ENCODE results near the gene BNIP2.
"Not testable (repeated sequence)": the region's sequence is repeated elsewhere in the genome, so short reads cannot be mapped to it uniquely, and the experiment has no call there.

BNIP2 gene, protein sequence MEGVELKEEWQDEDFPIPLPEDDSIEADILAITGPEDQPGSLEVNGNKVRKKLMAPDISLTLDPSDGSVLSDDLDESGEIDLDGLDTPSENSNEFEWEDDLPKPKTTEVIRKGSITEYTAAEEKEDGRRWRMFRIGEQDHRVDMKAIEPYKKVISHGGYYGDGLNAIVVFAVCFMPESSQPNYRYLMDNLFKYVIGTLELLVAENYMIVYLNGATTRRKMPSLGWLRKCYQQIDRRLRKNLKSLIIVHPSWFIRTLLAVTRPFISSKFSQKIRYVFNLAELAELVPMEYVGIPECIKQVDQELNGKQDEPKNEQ

DNA sequence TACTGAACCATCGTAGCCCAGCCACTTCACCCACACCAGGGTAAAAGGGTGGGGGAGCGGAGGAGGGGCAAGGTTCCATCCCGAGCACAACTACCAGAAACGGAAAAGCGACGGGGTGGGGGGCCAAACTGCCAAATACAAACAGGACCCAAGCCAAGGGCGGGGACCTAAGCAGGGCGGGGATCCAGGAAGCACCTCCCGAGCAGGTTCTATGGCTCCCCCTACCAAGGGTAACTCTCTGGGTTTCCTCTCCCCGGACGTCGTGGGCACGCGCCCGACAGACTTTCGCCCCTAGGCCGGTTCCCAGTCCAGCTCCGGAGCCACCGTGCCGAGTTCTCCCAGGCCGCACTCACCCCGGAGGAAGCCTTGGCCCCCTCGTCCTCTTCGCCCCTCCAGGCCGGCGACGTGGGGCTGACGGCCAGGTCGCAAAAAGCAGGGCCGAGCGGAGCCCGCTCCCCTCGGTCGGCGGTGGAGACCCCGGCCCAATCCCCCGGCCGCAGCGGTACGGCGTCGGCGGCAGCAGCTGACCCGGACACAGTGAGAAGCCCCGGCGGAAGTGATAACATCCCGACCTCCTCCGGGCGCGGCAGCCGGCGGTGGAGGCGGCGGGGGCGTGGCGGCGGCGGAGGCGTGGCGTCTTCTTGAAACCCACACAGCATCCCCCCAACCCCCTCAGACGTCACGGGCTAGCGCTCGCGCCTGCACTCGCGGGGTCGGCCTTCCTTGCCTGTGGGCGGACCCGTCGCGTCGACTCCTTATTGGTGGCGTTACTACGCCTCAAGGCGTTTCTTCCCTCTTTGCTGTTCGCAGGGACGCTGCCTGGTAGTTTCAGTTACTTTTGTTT lies at the start of gene BNIP2:
Gene BNIP2 (minus strand): TSS at position 539 of the 844 bp plus-strand sequence. CDS start 6,863 bp downstream, outside the sequence.
- peak; percentile 97 for DNase-seq (ENCODE audit: low read depth, low spot score)

DNA sequence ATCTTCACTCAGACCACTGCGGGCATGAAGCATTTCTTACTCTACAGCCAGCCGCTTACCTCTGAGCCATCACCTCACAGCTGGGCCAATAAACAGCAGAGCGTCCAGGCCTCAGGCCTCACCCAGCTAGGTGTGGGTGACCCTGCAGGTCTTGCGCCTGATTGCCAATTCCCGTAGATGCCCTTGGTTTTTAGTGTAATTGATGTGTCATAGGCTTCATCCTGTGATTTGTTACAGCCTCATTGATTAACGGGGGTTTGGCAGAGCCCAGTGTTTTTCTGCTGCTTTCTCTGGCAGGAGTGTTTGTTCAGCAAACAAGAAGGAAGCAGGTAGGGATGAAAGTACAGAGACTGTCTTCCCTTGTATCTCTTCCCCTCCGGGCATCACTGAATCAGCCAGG lies 49.6 kb upstream of the BNIP2 start:
- no peak for DNase-seq (ENCODE audit: low read depth, low spot score)

DNA sequence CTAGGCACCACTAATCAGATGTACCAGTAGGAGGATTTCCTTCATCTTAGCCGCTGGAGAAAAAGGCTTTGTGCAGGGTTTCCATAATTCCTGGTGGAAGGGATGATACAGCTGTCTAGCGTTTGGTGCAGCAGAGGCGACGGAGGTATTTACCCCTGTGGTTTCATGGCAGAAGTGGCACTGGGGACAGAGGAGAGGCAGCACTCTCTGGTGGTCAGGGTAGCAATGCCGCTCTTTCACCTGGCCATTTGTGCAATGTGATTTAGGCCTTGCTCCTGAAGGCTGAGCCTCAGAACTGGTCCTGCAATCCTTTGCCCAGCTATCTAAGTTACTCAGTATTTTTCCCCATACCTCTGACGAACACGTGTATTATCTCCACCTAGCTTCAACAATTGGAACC lies 47.1 kb upstream of the BNIP2 start:
- no peak for DNase-seq (ENCODE audit: low read depth, low spot score)

DNA sequence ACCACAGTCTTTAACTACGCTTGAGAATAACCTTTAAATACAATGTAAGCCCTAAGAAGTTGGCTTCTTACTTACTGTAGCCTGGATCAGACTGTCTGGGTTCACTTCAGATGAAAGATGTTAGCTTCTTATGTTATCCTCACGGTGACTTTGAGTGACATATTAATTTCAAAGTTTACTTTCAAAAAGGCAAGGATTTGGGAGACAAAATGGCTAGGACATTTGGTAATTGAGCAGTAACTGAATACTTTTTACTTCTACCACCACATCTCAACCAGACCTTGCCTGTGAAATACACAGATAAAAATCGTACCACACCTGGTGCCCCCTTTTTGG lies 36.0 kb upstream of the BNIP2 start:
- no peak for DNase-seq (ENCODE audit: low read depth, low spot score)

DNA sequence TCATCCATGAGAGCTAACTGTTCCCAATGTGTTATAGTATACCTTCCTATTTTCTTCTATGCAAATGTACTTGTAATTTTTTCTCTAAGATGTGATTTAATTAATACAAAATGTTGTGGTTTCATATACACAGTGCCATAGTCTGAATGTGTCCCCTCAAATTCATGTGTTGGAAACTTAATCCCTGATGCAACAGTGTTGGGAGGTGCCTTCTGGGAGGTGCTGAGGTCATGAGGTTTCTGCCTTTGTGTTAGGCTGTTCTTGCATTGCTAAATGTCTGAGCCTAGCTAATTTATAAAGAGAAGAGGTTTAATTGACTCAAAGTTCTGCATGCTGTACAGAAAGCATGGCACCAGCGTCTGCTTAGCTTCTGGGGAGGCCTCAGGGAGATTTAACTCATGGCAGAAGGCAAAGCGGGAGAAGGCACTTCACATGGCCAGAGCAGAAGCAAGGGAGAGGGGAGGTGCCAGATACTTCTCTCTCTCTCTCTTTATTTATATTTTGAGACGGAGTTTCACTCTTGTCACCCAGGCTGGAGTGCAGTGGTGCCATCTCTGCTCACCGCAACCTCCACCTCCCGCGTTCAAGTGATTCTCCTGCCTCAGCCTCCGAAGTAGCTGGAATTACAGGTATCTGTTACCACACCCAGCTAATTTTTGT lies 34.7 kb upstream of the BNIP2 start:
- no peak for DNase-seq (ENCODE audit: low read depth, low spot score)

DNA sequence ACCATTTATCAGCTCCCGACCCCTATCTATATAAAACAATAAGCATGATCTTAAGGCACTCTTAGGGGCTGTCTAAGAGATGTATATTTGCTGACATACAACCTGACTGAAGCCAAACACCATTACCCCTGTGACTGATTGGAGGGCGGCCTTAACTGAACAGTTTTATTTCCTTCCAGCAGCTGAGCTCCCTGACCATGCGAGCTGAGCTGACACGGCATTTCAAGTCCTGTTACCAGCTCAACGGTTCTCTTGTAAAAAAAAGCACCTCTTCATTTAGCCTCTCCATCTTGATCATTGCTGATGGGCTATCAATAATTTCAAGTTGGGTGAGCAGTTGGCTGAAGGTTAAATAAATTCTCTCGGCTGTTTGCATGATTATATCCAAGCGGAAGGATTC lies 33.4 kb upstream of the BNIP2 start:
- no peak for DNase-seq (ENCODE audit: low read depth, low spot score)

DNA sequence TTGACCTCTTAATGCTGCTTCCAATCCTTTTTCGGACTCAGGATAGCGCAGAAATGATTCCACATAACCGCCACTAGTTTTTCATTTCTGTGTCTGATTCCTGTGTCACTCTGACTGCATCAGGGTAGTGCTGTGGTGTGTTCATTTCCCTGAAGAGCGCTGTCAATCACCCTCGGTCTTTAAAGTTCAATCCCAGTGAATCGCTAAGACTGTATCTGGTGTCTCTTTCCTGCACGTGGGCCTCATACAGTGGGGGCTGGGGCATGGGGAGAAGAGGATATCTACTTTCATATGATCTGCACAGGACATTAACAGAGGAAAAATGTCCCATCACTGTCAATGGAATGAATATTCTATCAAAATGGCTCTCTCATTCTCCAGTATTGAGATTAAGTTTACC lies 32.9 kb upstream of the BNIP2 start:
- DNase-seq (ENCODE audit: low read depth, low spot score) = no peak

DNA sequence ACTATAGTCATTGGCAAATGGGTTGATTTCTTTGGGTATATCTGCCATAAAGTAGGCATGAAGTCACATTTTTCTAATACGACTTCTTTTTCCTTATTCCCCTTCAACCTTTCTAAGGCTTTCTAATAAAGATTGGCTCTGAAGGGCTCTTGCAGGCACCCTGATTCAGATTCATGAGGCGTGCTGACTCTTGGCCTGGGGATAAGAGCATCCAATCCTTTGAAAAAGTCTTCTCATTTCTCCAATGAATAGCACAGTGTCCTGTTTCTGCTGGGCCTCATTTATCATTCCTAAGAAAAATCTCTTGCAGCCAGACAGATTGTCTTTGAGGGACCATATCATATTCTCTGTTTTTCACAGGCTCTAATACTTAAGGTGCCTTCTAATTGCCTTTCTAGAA lies 32.3 kb upstream of the BNIP2 start:
- no peak for DNase-seq (ENCODE audit: low read depth, low spot score)

DNA sequence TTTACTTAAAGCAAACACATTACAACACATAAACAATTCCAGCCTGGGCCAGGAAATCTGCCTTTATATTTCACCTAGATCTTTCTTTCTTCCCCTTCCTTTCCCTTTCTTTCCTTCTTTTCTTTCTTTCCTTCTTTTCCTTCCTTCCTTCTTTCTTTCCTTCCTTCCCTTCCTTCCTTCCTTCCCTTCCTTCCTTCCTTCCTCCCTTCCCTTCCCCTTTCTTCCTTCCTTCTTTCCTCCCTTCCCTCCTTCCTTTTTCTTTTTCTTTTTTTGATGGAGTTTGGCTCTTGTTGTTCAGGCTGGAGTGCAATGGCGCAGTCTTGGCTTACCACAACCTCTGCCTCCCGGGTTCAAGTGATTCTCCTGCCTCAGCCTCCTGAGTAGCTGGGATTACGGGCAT lies 24.1 kb upstream of the BNIP2 start:
- no peak for DNase-seq (ENCODE audit: low read depth, low spot score)

DNA sequence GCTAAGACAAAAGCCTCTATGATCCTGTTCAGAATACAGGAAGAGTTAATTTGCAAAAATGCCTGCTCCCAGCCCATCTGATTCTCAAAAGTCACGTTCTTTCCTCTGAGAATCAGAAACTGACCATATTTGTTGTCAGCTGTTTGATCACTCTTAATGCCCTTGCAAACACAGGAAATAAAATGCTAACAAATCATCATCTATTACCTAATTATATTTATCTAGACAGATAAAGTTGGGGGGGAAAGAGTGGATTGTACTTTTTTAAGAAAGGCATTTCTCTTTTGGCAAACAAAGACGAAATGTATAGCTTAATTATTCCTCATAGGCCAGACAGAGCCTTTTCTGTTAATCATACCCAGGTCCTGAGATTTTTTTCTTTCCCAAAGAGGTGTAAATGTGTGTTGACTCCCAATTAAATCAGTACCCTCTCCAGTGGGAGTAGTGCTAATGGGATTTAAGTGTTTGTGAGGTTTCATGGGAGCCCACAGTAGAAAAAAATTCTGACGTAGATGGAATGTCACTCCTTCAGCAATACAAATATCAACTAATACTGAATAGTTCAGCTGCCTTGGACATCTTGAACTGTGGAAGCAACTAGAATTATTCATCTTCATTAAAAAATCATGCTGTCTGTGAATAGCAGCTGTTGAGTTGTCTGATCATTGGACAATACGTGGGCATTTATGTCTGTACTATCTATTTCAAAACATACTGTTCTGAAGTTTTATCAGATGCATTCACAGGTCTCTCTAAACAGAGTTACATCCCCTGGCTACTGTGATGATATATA lies 22.5 kb upstream of the BNIP2 start:
- DNase-seq (ENCODE audit: low read depth, low spot score) = no peak

DNA sequence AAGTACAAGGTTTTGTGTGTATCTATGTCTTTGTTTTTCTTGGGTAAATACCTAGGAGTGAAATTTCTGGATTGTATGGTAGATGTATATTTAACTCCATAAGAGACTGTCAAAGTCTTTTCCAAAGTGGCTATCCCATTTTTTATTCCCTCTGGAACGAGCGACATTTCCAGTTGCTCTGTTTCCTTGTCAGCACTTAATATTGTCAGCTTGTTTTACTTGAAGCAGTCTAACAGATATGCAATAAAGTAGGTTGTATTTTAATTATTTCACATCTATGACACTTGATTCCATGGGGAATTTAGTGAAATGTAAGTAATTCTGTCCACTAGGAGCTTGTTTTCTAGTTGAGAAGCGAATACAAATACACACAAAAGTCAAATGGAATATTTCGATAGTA lies 18.5 kb upstream of the BNIP2 start:
- DNase-seq (ENCODE audit: low read depth, low spot score) = no peak

DNA sequence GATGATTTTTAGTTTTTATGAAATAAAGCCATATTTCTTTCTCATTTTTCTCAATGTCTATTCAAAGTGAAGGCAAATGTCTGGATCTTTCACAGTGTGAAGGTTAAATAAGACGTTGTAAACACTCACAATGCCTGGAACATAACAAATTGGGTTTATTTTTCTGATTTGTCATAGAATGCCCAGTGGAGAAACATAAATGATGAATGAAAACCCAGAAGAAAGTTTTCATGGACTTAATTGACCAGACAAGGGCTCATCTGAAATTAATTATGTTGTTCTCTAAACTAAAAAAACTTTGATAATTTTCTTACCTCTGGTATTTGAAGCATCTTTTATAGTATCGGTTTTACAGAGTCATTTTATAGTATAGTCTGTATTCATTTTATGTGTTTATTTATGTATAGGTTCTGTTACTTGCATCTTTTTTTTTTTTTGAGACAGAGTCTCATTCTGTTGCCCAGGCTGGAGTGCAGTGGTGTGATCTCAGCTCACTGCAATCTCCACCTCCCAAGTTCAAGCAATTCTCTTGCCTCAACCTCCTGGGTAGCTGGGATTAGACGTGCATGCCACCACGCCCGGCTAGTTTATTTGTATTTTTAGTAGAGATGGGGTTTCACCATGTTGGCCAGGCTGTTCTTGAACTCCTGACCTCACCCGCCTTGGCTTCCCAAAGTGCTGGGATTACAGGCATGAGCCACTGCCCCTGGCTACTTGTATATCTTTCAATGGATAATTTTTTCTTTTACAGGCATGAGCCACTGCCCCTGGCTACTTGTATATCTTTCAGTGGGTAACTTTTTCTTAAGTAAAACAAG lies 15.1 kb upstream of the BNIP2 start:
- no peak for DNase-seq (ENCODE audit: low read depth, low spot score)

DNA sequence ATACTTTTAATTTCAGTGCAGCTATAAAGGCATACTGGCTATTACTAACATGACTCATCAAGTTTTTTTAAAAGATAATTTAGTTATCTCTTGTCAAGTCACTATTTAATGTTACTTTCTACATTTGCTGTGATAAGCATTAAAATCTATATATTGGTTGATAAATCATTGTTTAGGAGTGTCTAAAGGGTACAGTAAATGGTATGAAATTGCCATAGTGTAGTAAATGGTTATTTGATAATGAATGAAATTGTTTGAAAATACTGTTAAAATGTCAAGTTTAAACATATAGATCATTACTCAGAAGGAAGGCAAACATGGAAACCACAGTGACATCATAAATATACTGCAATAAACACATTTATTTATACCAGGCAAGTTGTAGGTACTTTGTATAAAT lies 13.2 kb upstream of the BNIP2 start:
- DNase-seq (ENCODE audit: low read depth, low spot score) = no peak

DNA sequence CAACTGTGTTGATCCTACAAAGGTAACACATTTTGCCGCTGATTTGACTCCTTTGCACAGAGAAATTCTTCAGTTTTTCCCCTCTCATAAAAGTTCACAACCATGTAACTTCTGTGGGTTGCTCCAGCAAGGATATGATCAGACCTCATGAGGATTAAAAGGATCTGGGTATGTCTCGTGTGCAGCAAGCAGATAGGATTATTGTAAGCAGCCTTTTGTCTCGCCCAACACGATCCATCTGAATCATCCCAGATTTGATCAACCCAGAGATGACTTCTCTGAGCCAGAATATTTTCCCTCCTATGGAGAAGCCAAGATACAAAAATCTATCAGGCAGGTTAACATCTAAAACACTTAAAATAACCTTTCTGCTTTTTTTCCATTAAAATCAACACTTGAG lies 12.8 kb upstream of the BNIP2 start:
- no peak for DNase-seq (ENCODE audit: low read depth, low spot score)

DNA sequence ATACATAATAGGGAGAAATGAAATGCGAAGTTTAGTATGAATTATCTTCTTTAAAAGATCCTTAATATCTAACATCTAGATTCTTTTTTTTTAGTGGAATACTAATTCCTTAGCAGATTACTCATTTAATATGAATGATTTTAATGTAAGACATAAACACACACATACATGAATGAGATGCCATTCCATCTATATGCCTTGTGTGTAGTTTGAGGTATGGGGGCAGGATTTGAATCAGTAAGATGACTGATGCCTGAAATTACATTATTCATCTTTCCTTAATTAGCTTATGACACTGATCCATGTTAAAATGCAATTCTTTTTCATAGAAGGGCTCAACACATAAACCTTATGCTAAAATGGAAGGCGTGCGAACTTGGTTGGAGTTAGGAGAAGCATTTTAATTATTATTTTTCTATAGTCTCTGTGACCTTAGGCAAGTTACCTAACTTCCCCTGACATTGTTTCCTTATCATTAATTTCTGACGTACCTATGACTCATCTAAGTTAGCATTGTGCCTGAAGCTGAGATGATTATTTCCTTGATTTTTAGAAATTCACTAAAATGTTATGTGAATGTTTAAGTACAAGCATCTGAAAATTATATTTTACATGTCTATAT lies 10.8 kb upstream of the BNIP2 start:
- DNase-seq (ENCODE audit: low read depth, low spot score) = no peak

DNA sequence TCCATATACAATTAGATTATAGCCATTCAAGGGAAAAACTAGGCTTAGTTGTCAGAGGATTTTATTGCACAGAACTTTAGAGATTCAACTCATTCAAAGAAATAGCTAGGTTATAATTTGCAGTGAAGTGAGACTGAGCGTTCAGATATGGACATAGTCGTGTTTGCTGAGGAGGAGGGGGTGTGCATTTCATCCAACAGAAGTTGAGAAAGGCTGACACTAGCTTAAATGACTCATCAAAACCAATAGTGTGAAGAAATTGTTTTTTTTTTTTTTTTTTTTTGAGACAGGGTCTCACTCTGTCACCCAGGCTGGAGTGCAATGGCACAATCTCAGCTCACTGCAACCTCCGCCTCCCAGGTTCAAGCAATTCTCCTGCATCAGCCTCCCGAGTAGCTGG lies 8.9 kb upstream of the BNIP2 start:
- DNase-seq (ENCODE audit: low read depth, low spot score) = not testable (repeated sequence)

DNA sequence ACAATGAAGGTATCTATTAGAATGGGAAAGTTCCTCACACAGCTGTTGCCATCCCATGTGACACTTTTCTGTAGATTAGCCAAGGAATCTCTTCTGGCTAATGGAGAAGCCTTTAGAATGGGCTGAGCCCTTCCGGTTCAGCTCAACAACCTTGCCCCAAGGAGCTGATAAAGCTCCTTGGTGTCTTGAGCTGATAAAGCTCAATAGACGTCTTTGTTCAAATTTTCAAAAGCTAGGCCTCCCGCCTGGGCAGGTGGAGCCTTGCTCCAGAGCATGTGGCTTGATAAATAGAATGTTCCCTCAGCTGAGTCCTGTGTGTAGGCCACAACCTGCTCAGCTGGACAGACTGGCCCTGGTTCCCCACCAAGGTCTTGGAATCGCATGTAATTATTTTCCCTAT lies 7.2 kb upstream of the BNIP2 start:
- no peak for DNase-seq (ENCODE audit: low read depth, low spot score)

DNA sequence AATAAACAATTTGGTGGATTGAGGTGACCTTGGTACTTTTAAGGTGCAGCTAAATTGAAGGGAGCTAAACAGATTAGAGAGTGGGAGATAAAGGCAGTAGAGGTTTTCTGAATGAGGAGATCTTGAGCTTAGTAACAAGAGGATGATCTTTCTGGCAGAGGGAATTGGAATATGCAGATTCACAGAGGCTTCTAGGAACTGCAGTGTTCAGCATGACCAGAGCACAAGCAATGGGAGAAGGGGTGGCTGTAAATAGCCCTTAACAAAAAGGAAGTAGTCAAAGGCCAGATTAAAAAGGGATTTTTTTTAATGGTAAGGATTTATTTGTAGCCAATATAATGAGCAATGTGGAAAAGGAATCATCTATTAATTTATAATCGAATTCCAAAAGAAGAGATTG lies 5.7 kb upstream of the BNIP2 start:
- DNase-seq (ENCODE audit: low read depth, low spot score) = no peak

DNA sequence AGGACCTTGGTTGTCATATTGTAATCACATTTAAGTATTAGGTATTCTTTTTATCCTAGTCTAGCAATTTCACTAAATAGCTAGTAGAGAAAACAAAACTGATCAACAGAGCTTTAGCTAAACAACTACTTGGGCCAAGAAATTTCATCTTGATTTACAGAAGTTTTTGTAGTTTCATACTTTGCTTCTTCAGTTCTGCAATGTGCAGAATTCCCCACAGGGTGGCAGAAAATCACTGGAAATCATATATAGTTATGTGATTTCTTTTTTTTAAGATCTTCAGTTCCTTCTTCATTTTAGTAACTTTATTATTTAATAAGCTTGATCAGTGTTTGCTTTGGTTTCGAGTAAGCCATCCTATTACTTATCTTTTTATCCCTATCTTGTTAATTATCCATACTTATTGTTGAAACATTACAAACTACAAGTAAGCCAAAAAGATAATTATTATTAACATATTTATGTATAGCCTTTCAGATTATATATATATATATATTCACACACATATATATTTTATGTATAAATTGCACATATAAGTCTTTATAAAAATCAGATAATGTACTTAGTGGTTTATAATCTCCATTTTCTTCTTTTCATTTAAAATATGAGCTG lies 2.2 kb upstream of the BNIP2 start:
- DNase-seq (ENCODE audit: low read depth, low spot score) = peak; percentile 37

DNA sequence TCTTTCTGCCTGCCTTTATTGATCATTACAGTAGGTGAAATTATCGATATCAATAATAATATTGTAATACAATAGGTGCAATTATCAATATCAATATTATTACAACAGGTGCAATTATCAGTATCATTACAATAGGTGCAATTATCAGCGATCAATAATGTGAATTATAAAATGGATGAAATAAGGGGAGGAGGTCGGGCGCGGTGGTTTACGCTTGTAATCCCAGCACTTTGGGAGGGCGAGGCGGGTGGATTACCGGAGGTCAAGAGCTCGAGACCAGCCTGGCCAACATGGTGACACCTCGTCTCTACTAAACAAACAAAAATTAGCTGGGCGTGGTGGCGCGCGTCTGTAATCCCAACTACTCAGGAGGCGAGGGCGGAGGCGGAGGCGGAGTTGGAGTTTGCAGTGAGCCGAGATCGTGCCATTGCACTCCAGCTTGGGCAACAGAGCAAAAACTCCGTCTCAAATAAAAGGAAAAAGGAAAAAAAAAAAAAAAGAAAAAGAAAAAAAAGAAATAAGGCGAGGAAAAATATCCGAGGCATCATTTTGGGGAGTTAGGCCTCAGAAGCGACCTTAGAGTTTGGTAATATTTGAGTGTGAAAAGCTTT lies 611 bp upstream of the BNIP2 start:
- DNase-seq (ENCODE audit: low read depth, low spot score) = no peak
